HG02973 (cell line): Measurements from ENCODE around the gene UBE2E2.
"Not testable (repeated sequence)": the region's sequence is repeated elsewhere in the genome, so short reads cannot be mapped to it uniquely, and the experiment has no call there.

Experiments
- ATAC-seq: cut with Tn5 transposase; IDR thresholded peaks from one replicate; pipeline ENCODE4 v1.9.1; 2021; ENCODE audit warnings: moderate library complexity; ENCODE audit not compliant: unreplicated experiment

Gene UBE2E2

DNA sequence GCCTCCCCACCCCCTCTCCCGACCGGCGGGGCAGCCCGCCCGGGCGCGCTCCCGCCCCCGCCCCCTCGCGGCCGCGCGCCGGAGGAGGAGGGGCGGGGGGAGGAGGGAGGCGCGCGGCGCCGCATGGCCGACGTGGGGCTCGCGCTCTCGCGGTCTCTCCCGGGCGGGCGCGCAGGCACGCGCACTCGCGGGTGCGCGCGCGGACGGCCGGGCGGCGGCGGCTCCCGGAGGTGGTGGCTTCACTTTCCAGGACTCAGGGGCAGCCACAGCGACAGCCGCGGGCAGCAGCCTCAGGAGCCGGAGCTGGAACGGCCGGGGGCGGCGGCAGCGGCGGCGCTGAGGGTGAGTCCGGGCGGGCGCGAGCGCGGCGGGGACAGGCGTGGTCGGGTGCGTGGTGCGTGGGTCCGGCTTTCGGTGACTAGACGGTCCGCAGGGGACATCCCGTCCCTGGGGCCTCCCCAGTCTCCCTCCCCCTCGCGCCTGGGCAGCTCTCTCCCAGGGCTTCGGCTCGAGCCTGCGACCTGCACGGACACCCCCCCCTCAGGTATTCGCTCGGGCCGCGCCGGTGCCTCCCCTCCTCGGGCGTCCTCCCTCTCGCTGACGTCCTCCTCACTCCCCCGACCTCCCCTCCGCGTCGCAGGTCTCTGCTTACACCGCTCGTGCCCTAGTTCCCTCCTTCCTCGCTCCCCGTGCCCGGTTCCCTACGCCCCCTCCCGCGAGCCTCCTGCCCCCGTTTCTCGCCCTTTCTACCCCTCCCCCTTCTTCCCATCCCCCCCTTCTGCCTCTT lies at the start of gene UBE2E2:
TSS of gene UBE2E2 (plus strand) at position 407 of the 787 bp plus-strand sequence.
- peak; percentile 61 for ATAC-seq

DNA sequence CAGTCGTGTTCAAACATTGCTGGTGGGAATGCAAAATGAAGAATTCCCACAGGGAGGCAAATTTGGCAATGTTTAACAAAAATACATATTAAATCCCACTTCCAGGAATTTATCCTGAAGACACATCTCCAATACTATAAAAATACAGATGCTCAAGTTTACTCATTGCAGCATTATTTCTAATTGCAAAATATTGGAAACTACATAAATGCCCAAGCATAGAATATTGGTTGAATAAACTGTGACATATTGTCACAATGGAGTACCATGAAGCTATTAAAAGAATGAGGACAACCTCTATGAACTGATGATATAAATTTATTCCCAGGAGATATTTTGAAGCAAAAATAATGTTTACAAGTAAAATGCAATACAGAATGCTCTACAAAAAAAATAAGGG lies 49.7 kb upstream of the UBE2E2 start:
- ATAC-seq = no peak

DNA sequence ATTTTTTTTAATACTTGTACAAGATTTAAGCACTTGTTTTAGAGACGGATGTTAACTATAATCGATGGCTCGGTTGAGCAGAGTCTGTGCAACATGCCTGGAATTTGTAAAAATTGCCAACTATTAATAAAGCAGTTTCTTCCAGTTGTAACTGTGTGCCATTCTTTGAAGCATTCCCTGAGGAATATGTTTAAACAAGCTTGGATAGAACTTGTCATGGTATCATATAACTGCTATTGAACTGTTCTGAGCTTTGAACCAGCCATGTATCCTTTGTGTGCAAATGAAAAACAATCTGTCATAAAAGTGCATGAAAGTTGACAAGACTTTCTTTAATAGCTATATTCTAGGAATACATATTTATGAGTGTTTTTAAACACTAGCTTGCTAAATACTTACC lies 45.8 kb upstream of the UBE2E2 start:
- no peak for ATAC-seq

DNA sequence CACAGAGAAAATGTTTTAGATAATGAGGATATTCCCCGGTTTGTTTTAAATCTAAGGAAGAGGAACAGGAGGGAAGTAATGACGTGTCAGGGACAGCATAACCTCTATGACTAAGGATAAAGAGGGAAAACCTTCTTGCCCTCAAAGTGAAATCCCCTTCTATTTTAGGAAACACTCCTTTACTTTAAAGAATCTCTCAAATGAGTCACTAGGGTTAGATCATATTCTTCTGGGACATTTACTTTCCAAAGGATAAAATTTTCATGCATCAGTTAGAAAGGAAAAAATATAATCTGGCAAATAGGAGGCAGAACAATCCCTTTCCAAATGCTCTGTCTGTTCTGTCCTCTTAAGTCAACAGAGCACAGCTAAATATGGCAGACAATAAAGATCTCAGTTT lies 43.2 kb upstream of the UBE2E2 start:
- no peak for ATAC-seq

DNA sequence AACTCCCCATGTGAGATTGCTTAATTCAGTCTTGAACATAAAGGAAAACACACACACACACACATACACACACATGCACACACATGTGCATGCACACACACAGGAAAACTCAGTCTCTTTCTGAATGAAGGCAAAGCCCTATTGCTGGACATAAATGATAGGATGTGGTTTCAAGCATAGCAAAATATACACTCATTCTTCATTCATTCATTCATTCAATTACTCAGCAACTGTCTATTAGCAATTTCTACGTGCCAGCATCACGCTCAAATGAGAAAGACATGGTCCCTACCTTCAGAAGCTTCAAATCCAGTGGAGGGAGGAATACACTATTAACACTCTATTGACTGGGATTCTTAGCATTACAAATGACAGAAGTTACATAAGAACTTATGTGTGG lies 41.8 kb upstream of the UBE2E2 start:
- ATAC-seq = no peak

DNA sequence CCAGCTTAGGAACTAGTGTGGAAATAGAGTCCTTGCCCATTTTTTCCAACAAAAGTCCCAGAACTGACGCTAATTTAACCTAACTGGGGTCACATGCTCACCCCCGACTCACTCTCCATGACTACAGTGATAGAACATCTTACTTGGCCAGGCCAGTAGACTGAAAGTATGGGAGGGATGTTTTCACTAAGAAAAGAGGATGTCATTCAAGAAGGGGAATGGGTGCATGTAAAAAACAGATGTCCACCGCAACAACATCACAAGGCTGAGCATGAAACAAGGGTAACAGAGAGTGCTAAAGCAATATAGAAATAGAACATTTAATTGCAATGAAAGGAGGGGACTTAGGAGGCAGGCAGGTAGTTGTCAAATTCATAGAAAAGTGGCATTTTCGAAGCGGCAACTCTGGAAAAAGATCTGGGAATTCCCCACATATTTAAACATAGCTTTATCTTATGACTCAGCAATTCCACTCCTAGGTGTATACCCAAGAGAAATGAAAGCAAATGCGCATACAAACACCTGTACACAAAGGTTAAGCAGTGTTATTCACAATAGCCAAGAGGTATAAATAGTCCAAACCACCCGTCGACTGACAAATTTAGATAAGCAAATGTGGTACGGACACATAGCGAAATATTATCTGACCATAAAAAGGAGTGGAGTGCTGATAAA lies 41.1 kb upstream of the UBE2E2 start:
- peak; percentile 66 for ATAC-seq

DNA sequence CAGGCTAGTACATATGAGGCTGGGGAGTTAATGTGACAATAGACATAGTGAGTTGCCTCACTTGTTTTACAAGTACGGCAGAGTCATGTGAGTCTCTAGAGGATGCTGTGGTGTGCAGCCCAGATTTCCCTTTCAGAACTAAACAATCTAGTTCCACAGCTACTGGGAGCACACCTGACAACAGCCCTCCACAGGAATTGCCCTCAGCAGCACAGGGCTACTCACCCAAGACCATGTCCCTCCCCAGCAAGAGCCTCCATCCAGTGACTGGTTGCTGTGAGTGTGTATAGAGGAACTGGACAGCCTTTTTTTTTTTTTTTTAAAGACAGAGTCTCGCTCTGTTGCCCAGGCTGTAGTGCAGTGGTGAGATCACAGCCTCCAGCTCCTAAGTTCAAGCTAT lies 40.2 kb upstream of the UBE2E2 start:
- ATAC-seq = peak; percentile 43

DNA sequence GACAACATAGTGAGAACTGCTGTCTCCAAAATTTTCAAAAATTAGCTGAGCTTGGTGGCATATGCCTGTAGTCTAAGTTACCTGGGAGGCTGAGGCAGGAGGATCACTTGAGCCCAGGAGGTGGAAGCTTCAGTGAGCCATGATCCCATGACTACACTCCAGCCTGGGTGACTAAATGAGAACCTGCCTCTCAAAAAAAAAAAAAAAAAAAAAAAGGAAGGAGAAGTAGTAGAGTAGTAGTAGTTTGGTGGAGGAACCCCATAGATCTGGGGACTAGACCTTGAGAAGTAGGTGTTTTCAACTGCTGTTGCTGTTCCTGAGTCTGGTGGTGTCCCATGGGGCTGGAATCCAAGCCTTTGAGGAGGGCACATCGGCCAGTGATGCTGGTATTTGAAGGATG lies 38.4 kb upstream of the UBE2E2 start:
- ATAC-seq = no peak

DNA sequence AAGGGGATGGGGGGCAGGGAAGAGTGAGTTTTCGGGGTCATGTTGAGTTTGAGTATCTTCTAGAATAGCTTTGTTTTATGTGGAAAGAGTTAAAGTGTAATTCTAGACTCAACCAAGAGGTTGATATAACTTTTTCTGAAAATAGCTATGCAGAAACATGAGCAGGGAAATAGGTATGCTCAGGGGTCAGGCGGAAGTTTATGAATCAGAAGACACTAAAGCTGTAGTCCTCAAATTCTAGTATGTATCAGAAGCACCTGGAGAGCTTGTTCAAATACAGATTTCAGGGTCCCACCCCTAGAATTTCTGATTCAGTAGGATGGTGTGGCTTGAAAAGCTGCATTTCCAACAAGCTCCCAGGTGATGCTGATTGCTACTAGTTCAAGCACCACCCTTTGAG lies 37.6 kb upstream of the UBE2E2 start:
- ATAC-seq = no peak

DNA sequence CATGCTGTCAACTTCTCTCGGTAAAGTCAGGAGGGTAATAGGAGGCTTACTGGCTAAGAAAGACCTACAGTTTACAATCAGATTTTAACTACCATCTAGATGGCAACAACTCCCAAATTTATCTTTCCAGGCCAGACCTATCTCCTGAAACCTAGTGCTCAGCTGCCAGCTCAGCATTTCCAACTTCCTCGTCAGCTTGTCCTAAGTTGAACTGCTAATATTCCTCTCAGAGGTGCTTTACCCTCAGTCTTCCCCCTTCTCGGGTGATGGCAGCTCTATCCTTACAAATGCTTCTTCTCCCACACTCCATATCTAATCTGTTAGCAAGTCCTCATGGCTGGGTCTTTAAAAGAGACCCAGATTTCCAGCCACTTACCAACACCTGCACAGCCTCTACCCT lies 36.9 kb upstream of the UBE2E2 start:
- ATAC-seq = no peak

DNA sequence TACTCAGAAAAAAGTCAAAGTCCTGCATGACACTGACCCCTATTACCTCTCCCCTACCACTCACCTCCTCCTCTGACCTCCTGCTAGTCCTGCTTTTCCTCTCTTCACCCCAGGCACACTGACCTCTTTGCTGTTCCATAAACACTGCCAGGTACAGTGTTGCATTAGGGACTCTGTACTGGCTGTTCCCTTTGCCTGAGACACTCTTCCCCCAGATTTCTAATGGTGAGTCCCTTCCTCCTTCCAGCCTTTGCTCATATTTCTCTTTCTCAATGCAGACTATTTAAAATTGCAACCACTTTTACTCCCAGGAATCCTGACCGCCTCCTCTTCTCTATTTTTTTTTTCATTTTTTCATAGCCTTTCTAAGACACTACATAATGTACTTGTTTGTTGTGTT lies 36.3 kb upstream of the UBE2E2 start:
- ATAC-seq = no peak

DNA sequence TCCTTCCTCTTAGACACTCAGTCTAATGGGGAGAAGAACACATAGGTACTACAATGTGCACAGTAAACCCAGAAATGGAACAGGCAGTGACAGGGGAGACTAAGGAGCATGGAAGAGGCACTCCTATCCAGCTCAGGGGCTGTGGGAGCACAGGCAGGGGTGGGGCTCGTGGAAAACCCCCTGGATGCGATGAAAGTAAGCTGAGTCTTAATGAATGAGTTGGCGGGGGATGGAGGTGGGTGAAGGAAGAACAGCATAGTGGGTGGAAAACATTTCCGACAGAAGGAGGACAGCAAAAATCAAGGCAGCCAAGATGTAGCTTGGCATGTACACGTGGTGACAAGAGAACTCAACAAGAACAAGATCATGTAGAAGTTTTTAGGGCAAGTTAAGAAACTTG lies 33.6 kb upstream of the UBE2E2 start:
- no peak for ATAC-seq

DNA sequence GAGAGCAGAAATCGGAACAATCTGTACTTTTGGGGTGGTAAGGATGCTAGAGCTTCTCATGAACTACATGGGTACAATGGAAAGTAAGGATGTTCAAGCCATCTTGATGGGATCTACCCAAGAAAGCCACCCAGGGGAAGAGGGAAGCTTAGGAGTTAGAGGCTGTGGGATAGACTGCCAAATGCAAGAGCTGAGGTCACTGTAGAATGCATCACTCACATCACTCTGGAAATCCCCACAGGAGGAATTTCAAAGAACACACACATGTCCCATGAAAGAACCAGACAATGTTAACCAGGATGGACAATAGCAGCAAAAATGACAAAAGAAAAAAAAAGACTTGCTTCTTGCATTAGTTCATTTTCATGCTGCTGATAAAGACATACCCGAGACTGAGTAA lies 32.8 kb upstream of the UBE2E2 start:
- no peak for ATAC-seq

DNA sequence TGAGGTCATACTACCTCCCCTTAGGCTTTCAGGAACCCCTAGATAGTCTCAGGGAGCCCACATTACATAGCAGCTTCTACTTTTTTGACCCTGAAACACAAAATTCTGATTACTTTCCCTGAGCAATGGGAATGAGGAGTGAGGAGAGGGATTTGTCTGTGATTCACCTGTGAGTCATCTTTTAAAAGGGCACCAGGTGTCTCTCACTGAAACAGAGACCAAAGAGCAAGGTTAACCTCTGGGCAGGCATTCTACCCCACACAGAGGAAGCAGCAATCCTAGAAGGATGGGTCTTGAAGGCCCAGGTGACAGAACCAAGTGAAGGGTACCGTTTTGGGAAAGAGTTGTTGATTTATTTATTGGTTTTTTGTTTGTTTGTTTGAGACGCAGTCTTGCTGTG lies 31.1 kb upstream of the UBE2E2 start:
- no peak for ATAC-seq

DNA sequence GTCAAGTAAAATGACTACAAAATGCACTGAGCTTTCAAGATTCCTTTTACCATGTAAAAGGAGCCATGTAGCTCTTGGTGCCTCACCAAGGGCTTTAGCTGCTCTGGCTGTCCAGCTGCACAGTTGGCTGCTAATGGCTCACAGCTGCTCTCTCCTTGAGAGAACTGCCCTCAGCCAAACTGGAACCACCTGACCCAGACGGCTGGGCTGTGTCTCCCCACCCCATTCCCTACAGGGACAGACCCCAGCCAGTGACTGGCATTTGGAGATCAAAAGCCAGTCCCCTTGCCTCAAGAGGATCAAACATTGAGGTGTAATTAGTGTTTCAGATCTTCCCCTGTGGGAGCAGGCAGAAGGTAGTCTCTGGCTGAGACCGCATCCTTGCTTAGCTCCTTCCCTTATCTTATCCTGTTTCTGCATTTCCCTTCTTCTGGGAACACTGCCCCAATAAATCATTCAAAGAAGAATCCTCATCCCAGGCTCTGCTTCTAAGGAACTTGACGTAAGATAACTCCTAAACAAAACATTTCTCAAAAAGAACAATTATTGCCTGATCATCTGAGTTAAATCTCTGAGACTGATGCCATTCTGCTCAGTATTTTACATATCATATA lies 28.6 kb upstream of the UBE2E2 start:
- no peak for ATAC-seq

DNA sequence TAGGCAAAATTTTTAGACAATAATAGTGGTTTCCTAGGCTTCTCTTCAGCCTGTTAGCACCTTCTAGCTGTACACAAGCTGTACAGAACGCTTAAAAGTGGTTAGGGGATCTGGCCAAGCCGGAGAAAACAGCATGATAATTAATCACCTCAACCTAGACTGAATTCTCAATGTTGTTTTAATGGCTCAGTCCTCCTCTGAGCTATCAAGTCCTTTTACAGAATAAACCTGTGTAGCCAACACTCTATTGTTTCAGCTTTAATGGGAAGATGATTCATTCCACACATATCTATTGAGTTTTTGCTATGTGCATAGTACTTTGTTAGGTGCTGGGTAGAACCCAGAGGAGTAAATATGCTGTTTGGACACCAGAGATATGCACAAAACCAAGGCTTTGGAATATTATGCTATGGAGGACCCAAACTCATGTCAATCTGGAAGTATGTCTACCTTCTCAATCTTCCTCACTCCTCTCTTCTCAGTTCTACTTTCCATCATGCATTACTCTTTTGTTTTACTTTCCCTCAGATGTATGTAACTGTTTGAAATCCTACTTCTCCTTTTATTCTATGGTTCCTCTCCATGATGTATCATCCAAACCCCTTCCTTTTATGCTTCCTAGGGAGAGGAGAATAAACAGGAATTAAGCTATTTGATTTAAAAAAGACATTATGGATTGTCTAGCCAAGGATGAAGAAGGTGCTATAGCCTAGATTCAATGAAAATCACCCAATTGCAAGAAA lies 27.6 kb upstream of the UBE2E2 start:
- no peak for ATAC-seq

DNA sequence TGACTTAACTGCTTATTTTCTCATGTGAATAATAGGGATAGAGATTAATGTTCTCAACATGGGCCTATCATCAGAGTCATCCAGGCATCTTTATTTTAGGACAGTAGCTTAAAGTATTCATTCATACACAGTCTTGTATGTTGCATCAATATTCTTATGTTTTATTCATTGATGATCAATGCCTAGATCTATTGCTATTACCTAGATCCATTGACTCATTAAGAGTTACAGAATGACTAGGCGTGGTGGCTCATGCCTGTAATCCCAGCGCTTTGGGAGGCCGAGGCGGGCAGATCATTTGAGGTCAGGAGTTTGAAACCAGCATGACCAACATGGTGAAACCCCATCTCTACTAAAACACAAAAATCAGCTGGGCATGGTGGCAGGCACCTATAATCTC lies 26.3 kb upstream of the UBE2E2 start:
- not testable (repeated sequence) for ATAC-seq

DNA sequence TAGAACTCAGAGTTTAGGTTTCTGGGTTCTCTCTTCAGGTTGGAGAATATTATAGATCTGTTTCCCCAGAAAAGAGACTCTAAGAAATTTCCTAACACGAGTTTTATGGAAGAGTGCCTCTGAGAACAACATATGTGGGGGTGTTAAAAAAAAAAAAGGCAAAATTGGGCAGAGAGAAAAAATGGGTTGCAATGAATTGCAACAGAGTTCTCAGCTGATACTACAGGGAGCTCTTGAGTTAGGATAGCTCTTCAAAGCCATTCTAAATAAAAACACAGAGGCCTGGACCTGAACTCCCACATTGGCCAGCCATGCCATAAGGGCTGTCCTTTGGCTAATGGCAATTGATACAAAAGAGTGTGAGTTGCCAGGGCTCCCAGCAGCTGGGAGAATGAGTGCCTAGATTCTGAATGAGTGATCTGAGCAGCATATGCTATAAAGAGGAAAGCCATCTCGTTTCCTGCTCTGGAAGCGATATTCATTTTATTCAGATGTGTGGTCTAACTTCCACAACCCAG lies 20.1 kb upstream of the UBE2E2 start:
- no peak for ATAC-seq

DNA sequence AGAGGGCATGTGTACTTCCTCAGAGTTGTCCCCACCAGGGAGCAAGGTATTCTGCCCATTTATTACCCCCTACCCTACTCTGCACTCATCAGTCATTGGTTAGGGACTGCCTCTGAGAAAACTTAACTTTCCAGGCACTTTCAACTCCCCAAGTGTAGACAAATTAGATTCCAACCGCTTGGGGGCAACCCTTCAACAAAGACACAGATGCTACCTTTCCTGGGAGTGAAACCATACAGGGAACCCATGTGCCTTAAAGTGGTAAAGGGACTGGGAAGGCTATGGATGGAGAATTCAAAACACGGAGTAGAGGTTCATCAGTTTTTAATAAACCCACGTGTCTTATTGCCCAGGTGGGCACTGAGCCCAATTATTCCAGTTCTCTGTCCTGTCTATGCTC lies 19.4 kb upstream of the UBE2E2 start:
- ATAC-seq = no peak

DNA sequence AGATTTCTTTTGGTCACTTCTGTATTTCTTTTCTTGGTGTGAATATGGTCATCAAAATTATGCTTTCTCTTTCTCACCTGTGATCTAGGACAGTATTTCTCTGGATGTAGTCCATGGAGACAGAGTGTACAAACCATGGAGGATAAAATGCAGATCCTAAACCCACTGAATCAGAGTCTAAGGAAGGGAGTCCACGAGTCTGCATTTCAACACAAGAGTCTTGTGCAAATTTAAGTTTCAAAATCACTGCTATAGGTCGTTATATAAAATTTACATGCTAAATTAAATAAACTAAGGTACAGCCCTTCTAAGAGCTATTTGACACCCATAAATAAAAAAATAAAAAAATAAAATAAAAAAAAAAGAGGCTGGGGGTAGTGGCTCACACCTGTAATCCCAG lies 17.3 kb upstream of the UBE2E2 start:
- no peak for ATAC-seq

DNA sequence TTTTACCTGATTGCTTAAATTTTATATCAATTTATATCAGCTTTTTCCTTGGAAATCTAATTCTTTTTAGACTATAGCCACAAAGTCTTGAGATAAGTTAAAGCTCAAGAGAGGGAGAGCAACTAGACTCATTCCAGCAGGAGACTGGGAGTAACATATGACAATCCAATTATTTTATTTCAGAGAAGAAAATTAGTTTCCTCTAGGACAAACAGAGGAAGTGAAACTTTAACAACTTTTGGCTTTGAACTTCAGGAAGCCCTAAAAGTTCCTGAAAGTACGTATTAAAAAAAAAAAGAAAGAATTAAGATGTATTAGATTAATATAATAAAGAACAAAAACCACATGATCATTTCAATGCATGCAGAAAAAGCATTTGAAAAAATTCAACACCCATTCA lies 13.9 kb upstream of the UBE2E2 start:
- ATAC-seq = no peak
